Osteoblast (primary cell): ENCODE data around the gene SMARCD1. TPM values are rescaled to one million over a fixed set of nuclear protein-coding genes. Genes with fewer than 3 reads are reported as not detected.

ENCODE experiments used
- DNase-seq: peaks from one replicate; pipeline ENCODE4 v3.0.0; 2011; ENCODE audit warnings: low spot score, mixed read lengths; ENCODE audit not compliant: insufficient read length; ENCODE audit errors: missing footprints
- H2AFZ ChIP-seq: 2 replicates; pipeline ENCODE4 v1.6.0; 2011; ENCODE audit warnings: mild to moderate bottlenecking, low read length
- H3K27ac ChIP-seq: 2 replicates; pipeline ENCODE4 v1.5.1; 2011; ENCODE audit warnings: mild to moderate bottlenecking, low read depth, low read length, moderate library complexity
- H3K27me3 ChIP-seq: 2 replicates; pipeline ENCODE4 v1.6.0; 2012; ENCODE audit warnings: mild to moderate bottlenecking, control low read depth, inconsistent platforms, low read length, moderate library complexity; ENCODE audit not compliant: insufficient read depth
- H3K36me3 ChIP-seq: 2 replicates; pipeline ENCODE4 v1.5.1; 2011; ENCODE audit warnings: mild to moderate bottlenecking, low read length, control low read depth, moderate library complexity; ENCODE audit not compliant: insufficient read depth
- H3K4me1 ChIP-seq: 2 replicates; pipeline ENCODE4 v1.5.1; 2011; ENCODE audit warnings: mild to moderate bottlenecking, low read length, control low read depth, moderate library complexity; ENCODE audit not compliant: insufficient read depth
- H3K4me2 ChIP-seq: 2 replicates; pipeline ENCODE4 v1.6.0; 2011; ENCODE audit warnings: mild to moderate bottlenecking, low read length; ENCODE audit not compliant: insufficient read depth
- H3K4me3 ChIP-seq: fragments of 200-600 bp; sonication (generic); 3 replicates; pipeline ENCODE4 v1.5.1; 2012; ENCODE audit warnings: mild to moderate bottlenecking, low read length, inconsistent platforms; ENCODE audit not compliant: insufficient read depth
- H3K79me2 ChIP-seq: 2 replicates; pipeline ENCODE4 v1.6.0; 2012; ENCODE audit warnings: mild to moderate bottlenecking, low read length, control low read depth, inconsistent platforms; ENCODE audit not compliant: insufficient read depth
- H3K9me3 ChIP-seq: 2 replicates; pipeline ENCODE4 v1.5.1; 2011; ENCODE audit warnings: low read depth, low read length, control low read depth
- H4K20me1 ChIP-seq: 2 replicates; pipeline ENCODE4 v1.6.0; 2012; ENCODE audit warnings: mild to moderate bottlenecking, low read length, control low read depth; ENCODE audit not compliant: insufficient read depth
- CTCF ChIP-seq: IDR thresholded peaks from 2 replicates; pipeline ENCODE4 v1.5.1; 2011; ENCODE audit warnings: mild to moderate bottlenecking, low read depth, low read length, moderate library complexity; ENCODE audit errors: extremely low read depth
- total RNA-seq: library from RNA; depleted of rRNA; stranded (reverse); fragments of >200 nt; gene quantifications from 2 replicates; pipeline ENCODE4 v1.2.3, GENCODE V29; 2012

Gene SMARCD1
- total RNA-seq, 1 donor, result 50.3 TPM

- Histone ChIP-seq H4K20me1 (no peaks in the 10 kb centered on the region), H3K27ac (no peak overlapping the region), H3K4me1 (no peaks in the 10 kb centered on the region), H3K36me3 (peaks cover 59% of the 10 kb centered on the region), H3K27me3 (no peaks in the 10 kb centered on the region), H2AFZ (no peak overlapping the region), H3K79me2 (peaks cover 7% of the 10 kb centered on the region), H3K4me3 (no peak overlapping the region), H3K9me3 (no peaks in the 10 kb centered on the region), H3K4me2 (no peak overlapping the region)
- no peak for TF ChIP-seq CTCF
- no peak for DNase-seq
Observed at GRCh38 chr12:50129290-50129689, 44.1 kb downstream of the SMARCD1 start.

DNA sequence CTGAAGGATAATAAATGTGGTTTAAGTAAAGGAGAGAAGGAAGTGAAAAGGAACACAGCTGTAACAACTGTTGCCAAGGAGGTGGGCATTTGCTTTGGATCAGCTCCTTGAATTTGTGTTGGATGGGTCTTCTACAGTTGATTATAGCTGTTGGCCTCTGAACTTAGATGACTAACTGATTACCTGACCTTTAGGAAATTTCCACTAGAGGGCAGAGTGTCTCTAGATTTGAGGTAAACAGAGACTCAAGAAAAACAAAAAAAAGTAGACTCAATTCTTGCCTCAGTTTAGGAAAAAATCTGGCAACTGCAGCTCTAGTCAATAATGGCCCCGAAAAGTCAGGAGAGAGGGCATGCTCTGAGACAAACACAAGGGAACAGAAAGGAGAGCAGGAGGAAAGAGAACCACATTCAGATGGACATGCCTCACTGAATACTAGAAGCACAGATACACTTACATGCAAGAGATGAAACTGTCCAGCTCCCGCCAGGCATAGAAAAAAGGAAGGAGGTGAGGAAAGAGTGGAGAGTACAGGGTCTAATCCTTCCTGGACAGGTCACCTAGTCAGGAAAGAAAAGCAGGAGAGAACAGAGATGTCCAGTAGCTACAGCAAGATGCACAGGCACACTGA is 47.5 kb downstream of the SMARCD1 start:
- Histone ChIP-seq H3K36me3 (peaks cover 62% of the 10 kb centered on the region), H3K79me2 (peaks cover 7% of the 10 kb centered on the region), H3K4me3 (no peak overlapping the region), H3K4me2 (no peak overlapping the region), H3K4me1 (peaks cover 8% of the 10 kb centered on the region), H3K9me3 (no peaks in the 10 kb centered on the region), H3K27me3 (no peaks in the 10 kb centered on the region), H3K27ac (no peak overlapping the region), H4K20me1 (no peaks in the 10 kb centered on the region), H2AFZ (no peak overlapping the region)
- TF ChIP-seq CTCF, result peak; percentile 60
- DNase-seq, result no peak

DNA sequence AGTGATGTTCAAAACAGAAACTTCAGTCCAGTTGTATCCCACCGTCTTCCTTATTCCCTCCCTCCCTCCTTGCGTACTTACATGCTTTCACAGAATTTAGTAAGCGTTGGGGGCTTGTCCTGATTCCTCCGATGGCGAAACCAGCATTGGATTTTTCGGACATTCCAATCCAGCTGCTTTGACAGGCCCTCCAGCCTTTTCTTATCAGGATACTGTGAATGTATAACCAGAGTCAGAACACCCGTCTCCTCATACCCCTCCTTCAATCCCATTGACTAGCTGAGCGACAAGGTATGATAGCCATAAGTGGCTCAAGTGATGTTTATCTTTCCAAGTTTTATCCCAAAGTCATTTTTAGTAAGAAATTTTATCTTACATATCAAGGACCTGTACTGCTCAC is 57.9 kb downstream of the SMARCD1 start:
- Histone ChIP-seq H3K79me2 (peaks cover 44% of the 10 kb centered on the region), H3K36me3 (peaks cover 34% of the 10 kb centered on the region), H3K4me3 (no peak overlapping the region), H4K20me1 (peaks cover 8% of the 10 kb centered on the region), H3K27me3 (no peaks in the 10 kb centered on the region), H3K4me1 (no peaks in the 10 kb centered on the region), H3K4me2 (no peak overlapping the region), H2AFZ (no peak overlapping the region), H3K9me3 (no peaks in the 10 kb centered on the region), H3K27ac (no peak overlapping the region)
- DNase-seq, result no peak
- no peak for TF ChIP-seq CTCF

- Histone ChIP-seq H3K79me2 (peaks cover 67% of the 10 kb centered on the region), H3K36me3 (peaks cover 20% of the 10 kb centered on the region)
- no peak for TF ChIP-seq CTCF
Observed at GRCh38 chr12:50145439-50145838, 60.3 kb downstream of the SMARCD1 start.

More at GRCh38 chr12:50145439-50145838, 60.3 kb downstream of the SMARCD1 start:
- Histone ChIP-seq H2AFZ (no peak overlapping the region), H3K4me3 (no peak overlapping the region), H3K4me1 (no peaks in the 10 kb centered on the region), H3K27me3 (no peaks in the 10 kb centered on the region), H3K27ac (no peak overlapping the region), H3K9me3 (no peaks in the 10 kb centered on the region), H3K4me2 (no peak overlapping the region), H4K20me1 (peaks cover 12% of the 10 kb centered on the region)
- peak; percentile 52 for DNase-seq
